ENCODE results near the gene ZNF148.

DNA sequence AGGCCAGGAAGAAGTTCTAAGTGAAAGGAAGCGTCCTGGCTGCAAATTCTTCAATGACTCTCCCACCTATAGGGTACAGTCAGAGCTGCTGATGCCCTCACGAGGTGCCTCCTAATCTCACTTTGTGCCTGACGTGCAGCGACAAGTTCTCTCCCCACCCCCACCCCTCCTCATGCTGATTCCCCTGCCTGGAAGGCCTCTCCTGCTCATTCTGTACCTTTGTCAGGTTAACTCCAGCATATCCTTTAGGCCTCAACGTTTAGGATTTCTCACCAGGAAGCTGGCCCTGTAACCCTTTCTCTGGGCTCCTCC lies 187.6 kb downstream of the ZNF148 start:
- TF ChIP-seq TAF1 (IDR thresholded peaks at IDR 0.05; ENCODE audit: borderline replicate concordance, insufficient read depth, low read length) (no peak), POLR2AphosphoS5 (IDR thresholded peaks at IDR 0.05; ENCODE audit: low read depth, low read length) (no peak), SIN3A (IDR thresholded peaks at IDR 0.05; ENCODE audit: borderline replicate concordance, insufficient read depth, low read length) (no peak)
- TF ChIP-seq, protein P1, sequence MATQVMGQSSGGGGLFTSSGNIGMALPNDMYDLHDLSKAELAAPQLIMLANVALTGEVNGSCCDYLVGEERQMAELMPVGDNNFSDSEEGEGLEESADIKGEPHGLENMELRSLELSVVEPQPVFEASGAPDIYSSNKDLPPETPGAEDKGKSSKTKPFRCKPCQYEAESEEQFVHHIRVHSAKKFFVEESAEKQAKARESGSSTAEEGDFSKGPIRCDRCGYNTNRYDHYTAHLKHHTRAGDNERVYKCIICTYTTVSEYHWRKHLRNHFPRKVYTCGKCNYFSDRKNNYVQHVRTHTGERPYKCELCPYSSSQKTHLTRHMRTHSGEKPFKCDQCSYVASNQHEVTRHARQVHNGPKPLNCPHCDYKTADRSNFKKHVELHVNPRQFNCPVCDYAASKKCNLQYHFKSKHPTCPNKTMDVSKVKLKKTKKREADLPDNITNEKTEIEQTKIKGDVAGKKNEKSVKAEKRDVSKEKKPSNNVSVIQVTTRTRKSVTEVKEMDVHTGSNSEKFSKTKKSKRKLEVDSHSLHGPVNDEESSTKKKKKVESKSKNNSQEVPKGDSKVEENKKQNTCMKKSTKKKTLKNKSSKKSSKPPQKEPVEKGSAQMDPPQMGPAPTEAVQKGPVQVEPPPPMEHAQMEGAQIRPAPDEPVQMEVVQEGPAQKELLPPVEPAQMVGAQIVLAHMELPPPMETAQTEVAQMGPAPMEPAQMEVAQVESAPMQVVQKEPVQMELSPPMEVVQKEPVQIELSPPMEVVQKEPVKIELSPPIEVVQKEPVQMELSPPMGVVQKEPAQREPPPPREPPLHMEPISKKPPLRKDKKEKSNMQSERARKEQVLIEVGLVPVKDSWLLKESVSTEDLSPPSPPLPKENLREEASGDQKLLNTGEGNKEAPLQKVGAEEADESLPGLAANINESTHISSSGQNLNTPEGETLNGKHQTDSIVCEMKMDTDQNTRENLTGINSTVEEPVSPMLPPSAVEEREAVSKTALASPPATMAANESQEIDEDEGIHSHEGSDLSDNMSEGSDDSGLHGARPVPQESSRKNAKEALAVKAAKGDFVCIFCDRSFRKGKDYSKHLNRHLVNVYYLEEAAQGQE (IDR thresholded peaks at IDR 0.05; ENCODE audit: insufficient read depth in 1 of 2, low read depth in 2 of 2, low read length in 2 of 2): no peak
